Measurements from ENCODE around the gene HCK. TPM values are rescaled to one million over a fixed set of nuclear protein-coding genes. Genes with fewer than 3 reads are reported as not detected.
A peak's percentile ranks its signal among the peaks of the same experiment; 100 is the strongest.
"Not testable (repeated sequence)": the region's sequence is repeated elsewhere in the genome, so short reads cannot be mapped to it uniquely, and the experiment has no call there.

The HCK gene
- total RNA-seq, 1 experiment from 2014 or later: 0.41 TPM

DNA sequence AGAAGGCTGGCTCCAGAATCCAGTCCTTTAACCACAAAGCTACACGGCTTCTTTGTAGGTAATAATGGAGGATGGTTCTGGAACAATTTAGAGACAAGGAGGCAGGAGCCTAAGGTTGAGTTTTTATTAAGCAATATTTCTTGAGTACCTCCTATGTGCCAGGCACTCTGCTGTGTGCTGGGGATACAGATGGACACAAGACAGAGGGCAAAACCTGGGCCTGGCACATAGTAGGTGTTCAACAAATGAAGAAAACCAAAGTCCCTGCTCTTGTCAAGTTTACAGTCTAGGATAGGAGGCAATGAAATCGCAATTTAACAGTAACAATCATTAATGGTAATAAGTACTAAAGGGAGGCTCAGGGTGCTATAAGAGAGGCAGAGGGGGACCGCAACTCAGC lies 24.4 kb upstream of the HCK start:
- DNase-seq (ENCODE audit: low spot score): no peak
- in situ Hi-C loops (cut with HindIII; ENCODE audit: low sequenced_read_pairs): no loop called here

DNA sequence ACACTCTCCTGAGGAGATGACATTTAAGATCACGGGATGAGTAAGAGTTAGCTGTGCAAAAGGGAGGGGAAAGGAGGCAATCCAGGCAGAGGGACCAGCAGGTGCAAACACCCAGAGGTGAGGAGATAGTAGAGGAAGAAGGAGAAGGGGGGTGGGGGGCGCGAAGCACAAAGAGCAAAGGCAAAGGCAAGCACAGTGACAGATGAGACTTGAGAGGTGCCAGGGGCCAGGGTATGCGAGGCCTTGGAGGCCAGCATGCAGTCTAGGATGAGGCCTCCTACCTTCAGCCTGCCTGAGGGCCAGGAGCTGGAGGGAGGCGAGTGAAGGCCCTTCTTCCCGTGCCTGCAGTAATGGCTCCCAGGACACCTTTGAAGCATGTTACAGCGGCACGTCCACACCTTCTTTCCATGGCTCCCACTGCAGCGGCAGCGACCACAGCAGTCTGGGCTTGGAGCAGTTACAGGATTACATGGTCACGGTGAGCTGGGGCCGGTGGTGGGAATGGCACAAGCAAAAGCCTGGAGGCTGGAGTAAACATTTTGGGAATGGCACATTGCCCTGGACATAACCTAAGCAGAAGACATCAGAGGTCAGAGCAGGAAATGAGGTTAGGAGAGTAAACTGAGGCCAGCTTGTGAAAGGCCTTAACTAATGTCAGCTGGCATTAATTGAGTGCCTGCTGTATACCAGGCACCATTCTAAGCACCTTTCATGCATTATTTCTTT lies 23.2 kb upstream of the HCK start:
- peak; percentile 82 for DNase-seq (ENCODE audit: low spot score)
- in situ Hi-C loops (cut with HindIII; ENCODE audit: low sequenced_read_pairs): no loop called here

DNA sequence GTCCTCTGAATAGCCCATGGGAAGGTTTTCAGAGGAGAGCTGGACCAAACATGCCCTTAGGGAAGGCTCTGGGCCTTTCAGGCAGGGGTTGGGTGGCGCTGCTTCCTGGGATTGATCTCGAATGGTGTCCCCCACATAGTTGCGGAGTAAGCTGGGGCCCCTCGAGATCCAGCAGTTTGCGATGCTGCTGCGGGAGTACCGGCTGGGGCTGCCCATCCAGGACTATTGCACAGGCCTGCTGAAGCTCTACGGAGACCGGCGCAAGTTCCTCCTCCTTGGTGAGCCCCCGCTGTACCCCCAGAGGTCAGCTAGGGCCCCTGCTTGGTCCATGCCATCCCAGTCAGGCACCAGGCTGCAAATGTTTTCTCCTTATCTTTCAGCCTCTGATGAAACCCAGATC lies 22.5 kb upstream of the HCK start:
- in situ Hi-C loops (cut with HindIII; ENCODE audit: low sequenced_read_pairs): no loop called here
- no peak for DNase-seq (ENCODE audit: low spot score)

DNA sequence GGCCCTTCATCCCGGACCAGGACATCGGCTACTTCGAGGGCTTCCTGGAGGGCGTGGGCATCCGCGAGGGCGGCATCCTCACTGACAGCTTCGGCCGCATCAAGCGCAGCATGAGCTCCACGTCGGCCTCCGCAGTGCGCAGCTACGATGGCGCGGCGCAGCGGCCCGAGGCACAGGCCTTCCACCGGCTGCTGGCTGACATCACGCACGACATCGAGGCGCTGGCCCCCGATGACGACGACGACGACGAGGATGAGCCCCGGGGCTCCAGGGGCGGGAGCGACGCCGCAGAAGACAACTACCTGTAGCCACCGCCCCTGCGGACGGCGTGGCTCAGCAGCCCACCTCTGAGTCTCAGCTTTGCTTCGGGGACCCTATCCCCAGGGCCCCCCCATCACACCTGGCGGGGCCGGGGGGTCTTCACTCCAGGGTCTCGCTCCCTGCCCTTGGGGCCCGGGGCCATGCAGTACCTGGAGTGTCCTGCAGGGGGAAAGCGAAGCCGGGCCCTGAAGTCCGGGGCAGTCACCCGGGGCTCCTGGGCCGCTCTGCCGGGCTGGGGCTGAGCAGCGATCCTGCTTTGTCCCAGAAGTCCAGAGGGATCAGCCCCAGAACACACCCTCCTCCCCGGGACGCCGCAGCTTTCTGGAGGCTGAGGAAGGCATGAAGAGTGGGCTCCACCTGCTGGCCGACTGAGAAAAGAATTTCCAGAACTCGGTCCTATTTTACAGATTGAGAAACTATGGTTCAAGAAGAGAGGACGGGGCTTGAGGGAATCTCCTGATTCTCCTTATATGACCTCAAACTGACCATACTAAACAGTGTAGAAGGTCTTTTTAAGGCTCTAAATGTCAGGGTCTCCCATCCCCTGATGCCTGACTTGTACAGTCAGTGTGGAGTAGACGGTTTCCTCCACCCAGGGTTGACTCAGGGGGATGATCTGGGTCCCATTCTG lies 20.8 kb upstream of the HCK start:
- in situ Hi-C loops (cut with HindIII; ENCODE audit: low sequenced_read_pairs): no loop called here
- peak; percentile 93 for DNase-seq (ENCODE audit: low spot score)

DNA sequence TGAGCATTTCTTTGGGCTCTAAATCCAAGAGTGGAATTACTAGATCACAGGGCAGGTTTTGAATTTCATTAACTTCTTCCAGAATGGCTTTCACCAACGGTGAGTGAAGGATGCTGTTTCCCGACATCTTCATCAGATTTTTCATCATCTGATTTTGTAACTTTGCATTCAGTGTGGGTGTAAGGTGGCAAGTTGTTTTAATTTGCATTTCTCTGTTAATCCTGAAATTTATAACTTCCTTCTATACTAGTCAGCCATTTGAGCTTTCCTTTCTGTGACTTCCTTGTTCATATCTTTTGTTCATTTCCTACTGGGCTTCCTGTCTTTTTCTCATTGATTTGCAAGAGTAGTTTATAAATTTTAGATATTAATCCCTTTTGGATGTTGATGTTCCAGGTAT lies 18.7 kb upstream of the HCK start:
- no peak for DNase-seq (ENCODE audit: low spot score)
- in situ Hi-C loops (cut with HindIII; ENCODE audit: low sequenced_read_pairs): no loop called here

DNA sequence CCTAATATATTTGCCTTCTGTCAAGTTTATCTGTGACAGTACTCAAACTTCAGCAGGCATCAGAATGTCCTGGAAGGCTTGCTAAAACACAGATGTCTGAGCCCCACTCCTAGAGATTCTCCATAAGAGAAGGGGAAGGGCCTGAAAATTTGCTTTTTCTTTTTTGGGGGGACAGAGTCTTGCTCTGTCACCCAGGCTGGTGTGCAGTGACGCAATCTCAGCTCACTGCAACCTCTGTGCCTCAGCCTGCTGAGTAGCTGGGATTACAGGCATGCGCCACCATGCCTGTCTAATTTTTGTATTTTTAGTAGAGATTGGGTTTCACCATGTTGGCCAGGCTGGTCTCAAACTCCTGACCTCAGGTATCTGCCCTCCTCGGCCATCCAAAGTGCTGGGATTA lies 18.3 kb upstream of the HCK start:
- DNase-seq (ENCODE audit: low spot score); in situ Hi-C loops (cut with HindIII; ENCODE audit: low sequenced_read_pairs): not testable (repeated sequence)

DNA sequence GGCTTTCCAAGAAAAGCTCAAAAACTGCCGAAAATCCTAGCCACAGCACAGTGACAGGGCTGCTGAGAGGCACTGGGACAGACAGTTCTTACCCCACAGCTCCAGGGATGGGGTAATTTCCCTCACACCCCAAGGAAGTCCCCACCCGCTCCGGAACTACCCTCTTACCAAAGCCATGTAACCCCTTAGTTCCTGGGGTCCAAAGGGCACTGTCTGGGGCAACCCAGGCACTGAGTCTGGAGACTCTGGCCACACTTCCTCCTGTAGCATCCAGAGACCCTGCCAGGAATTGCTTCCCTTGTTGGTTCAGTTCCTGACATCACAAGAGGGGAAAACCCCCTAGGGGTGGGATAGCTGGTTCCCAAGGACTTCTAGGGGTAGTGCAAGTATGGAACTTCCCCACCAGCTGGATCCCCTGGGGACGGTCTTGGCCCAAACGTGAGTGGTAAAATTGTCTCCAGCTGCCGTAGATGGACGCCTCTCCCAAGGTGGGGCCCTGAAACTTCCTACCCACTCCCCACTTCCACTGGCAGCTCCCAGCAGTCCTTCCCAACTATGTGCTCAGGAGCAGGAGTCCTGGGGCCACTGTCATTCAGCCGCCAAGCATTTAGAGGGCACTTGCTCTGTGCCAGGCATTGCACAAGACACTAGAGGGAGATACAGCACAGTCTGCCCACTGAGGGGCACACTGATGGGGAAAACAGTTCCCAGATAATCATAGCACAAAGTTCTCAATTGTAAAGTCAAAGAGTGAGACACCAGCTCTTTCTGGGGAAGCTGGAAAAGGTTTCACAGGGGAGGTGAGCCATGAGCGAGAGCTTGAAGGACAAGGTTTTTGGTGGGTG lies 17.2 kb upstream of the HCK start:
- no peak for DNase-seq (ENCODE audit: low spot score)
- in situ Hi-C loops (cut with HindIII; ENCODE audit: low sequenced_read_pairs): no loop called here

DNA sequence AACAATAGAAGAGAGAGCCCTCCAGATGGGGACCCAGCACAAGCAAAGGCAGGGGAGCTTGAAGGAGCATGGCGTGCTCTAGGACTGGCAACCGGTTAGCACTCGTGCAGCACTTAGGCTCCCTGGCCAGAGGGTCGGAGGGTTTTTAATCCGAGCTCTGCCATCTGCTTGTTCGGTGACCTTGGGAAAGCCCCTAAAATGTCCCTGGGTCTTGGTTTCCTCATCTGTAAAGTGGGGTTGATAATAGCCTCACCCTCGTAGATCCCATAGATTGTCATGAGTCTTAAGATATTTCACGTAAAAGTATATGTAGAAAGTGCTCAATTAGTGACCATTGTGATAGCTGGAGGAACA lies 16.6 kb upstream of the HCK start:
- in situ Hi-C loops (cut with HindIII; ENCODE audit: low sequenced_read_pairs): no loop called here
- no peak for DNase-seq (ENCODE audit: low spot score)

DNA sequence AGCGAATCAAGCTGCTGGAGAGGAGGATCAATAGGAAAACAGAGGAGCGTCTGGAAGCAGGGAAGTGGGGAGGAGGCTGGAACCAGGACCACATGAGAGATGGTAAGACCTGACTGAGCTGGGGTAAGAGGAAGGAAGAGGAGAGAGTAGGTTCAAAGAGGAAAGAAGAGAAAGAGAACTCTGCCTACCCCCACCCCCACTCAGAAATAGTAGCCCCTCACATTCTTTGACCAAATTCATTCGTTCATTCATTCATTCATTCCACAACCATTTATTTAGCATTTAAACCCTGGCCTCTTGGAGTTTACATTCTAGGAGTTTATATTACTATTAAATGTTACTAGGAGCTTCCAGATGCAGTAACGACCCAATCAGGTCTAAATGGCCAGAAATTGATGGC lies 15.8 kb upstream of the HCK start:
- DNase-seq (ENCODE audit: low spot score): no peak
- in situ Hi-C loops (cut with HindIII; ENCODE audit: low sequenced_read_pairs): no loop called here

DNA sequence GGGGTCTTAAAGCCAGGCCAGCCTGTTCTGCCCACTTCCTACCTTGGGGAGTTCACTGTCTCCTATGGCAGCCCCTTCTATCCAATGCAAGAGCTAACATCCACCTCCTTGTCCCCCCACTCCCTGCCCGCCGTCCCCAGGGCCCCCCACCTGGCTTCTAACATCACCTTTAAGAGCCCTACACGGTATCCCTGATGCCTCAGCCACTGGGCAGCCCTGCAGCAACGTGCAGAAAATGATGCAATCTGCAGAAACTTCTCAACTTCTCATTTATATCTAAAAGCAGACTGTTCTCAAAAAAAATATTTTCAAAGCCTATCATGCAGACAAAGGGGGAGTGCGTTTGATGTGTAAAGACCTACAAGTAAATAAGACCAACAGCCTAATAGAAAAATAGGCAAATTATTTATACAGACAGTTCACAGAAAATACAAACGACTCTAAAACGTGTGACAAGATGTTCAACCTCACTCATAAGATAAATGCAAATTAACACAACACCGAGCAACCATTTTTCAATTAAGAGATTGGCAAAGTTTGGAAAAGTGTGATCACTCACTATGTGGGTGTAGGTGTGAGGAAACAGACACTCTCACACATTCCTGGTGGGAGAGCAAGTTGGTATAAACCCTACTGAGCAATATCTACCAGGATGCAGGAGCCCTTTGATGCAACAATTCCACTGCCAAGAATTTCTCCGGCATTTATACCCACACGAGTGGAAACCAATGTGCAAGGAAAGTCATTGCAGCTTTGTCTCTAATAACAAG lies 15.1 kb upstream of the HCK start:
- in situ Hi-C loops (cut with HindIII; ENCODE audit: low sequenced_read_pairs): no loop called here
- DNase-seq (ENCODE audit: low spot score): no peak

DNA sequence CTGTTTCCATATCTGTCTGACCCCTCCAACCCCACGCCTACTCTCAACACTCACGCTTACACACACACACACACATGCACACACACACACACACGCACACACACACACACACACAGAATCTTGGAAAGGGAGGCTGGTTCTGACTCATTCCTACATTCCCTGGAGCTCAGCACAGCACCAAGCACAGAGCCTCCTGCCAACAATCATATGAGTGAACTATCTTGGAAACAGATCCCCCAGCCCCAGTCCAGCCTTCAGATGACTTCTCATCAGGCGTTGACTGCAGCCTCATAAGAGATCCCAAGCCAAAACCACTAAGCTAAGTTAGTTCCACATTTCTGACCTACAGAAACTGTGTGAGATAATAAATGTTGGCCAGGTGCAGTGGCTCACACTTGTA lies 14.1 kb upstream of the HCK start:
- in situ Hi-C loops (cut with HindIII; ENCODE audit: low sequenced_read_pairs): no loop called here
- no peak for DNase-seq (ENCODE audit: low spot score)

DNA sequence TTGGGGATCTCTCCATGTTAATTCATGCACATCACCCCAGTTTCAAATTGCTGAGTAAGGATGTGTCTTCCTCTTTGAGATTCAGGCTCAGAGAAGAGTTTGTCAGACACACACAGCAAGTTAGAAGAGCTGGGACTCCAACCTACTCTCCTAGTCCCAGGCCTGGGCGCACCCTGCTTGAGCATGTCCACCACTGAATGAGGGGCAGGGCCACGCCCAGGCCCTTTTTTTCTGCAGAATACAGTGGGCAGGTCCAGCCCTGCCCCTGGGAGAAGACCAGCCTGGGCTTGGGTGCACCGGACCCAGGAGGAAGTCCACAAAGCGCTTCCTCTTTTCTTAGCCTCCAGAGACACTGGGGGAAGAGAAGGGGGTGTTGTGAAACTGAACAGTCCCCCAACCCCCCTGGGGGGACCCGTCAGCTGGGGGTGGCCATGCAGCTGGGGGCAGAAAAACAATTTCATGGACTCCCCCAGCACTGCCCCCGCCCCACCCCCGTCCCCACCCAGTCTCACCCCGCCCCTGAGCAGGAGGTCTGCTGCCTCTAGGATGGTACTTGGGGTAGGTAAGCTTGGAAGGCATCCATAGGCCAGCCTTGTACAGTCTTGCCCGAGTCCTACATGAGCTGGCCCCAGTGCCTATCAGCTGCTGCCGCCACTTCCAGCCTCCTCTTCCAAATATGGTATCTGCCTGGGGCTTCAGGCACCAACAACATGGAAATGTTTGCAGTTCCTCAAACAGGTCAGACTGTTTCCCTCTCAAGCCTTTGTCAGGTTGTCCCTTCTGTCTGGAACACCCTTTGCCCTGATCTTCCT lies 11.7 kb upstream of the HCK start:
- no peak for DNase-seq (ENCODE audit: low spot score)
- in situ Hi-C loops (cut with HindIII; ENCODE audit: low sequenced_read_pairs): no loop called here

DNA sequence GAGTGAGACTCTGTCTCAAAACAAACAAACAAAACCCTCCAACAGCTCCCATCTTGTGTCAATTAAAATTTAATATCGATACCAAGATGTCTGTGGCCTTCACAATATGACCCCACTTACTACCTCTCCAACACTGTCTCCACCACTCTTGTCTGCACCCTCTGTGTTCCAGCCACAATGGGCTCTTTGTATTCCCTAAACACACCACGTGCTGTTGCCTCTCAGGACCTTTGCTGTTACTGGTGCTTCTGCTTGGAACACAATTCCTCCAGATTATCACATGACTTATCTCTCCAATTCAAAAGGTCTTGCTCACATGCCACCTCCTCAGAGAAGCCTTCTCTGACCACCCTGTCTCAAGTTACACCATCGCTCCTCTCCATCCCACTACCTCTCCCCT lies 6.0 kb upstream of the HCK start:
- no peak for DNase-seq (ENCODE audit: low spot score)
- in situ Hi-C loops (cut with HindIII; ENCODE audit: low sequenced_read_pairs): no loop called here

DNA sequence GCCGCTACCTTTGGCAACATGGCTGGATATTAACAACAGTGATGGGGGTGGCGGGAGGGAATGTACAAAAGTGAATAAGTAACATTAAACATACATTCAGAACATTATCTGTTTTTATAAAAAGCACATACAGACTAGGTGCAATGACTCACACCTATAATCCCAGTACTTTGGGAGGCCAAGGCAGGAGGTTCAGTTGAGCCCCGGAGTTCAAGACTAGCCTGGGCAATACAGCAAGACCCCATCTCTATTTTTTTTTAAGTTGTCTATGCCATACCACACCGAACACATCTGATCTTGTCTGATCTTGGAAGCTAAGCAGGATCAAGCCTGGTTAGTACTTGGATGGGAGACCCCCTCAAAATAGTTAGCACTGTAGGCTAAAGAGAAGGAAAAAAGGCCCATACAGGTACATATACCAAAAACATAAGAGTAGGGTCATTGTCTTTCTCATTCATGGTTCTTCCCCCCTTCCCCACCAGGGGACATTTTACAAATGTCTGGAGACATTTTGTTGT lies 1.7 kb upstream of the HCK start:
- DNase-seq (ENCODE audit: low spot score): no peak

DNA sequence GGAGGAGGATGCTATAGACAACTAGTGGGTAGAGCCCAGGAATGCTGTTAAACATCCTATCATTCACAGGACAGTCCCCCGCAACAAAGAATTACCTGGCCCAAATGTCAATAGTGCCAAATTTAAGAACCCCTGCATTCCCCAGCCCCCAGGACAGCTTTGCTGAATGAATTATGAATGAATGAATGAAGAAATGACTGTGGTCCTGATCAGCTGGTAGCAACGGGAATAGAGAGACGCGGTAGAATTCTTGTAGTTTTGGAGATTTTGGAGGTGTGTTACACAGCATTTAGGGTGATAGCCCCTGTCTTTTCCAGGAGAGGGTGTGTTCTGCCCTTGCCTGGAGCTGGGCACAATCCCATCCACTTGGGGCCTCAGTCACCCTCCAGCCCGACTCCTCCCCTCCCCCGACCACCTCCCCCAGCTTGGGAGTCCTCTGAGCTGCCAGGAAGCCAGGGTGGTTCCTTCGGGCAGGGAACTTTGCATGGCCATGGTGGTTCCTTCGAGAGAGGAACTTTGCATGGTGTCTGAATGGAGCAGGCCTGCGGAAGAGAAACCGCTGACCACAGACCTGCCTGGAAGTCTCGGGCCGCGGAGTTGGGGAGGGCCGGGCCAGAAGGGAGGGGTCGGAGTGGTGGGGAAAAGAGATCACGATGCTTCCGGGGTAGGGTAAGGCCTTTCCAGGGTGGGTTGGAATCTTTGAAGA lies 1.0 kb upstream of the HCK start:
- in situ Hi-C loops (cut with HindIII; ENCODE audit: low sequenced_read_pairs): no loop called here
- no peak for DNase-seq (ENCODE audit: low spot score)

More for the DNA sequence above, 1.7 kb upstream of the HCK start:
- in situ Hi-C loops (cut with HindIII; ENCODE audit: low sequenced_read_pairs): no loop called here

DNA sequence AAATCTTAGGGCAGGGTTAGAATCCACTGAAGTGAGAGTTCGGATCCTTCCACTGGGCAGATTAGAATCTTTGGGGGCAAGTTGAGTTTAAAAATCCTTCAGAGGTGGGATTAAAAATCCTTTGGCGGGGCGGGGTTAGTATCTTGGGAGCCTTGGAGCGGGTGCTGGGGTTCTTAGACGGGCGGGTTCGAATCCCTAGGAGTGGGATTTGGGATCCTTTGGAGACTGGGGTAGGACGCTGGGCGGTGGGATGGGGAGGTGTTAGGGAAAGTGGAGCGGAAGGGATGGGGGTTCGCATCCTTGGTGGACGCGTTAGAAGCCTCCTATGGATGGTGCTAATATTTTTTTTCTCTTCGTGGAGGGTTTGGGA lies 337 bp upstream of the HCK start:
- in situ Hi-C loops (cut with HindIII; ENCODE audit: low sequenced_read_pairs): no loop called here
- no peak for DNase-seq (ENCODE audit: low spot score)

DNA sequence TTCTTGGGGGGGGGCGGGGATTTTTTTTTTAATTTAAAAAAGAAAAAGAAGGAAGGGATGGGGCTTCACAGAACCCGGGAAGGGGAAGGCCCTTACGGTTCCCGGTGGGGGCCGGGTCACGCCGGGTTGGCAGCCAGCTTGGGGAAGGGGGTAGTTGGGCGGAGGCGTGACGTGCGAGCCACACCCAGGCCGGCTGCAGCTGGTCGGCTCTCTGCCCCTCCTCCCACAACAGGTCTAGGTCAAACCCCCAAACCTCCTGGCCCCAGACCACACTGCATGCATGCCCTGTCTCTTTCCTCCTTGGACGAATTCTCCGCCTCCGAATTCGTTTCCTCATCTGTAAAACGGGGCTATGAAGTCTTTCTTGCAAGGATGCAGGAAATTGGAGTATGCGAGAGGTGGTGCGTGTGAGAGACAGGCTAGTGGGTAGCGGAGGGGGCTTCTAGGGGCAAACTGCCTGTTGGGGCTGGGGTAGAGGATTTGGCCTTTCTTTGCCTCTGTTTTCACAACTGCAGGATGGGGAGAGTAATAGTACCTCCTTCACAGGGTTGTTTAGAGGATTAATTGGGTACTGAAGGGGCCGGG lies 828 bp downstream of the HCK start:
- in situ Hi-C loops (cut with HindIII; ENCODE audit: low sequenced_read_pairs): no loop called here
- DNase-seq (ENCODE audit: low spot score): no peak
